Activated T-helper 17 cell treated with anti-CD3 and anti-CD28 coated beads, Interleukin-2, amount 50 U/mL, for 72 hours (primary cell): ENCODE results near the gene SLC1A5. TPM values are rescaled to one million over a fixed set of nuclear protein-coding genes. Genes with fewer than 3 reads are reported as not detected.

Experiments used
- ATAC-seq: fragments of 150-1000 bp; cut with Tn5 transposase; replicated peaks from 2 replicates; pipeline ENCODE4 v1.10.0; 2021; ENCODE audit warnings: mild to moderate bottlenecking, moderate library complexity
- H3K27ac Mint-ChIP-seq: one replicate; pipeline ENCODE4 v1.8.0; 2022; ENCODE audit warnings: mixed read lengths
- H3K27me3 Mint-ChIP-seq: one replicate; pipeline ENCODE4 v1.8.0; 2022; ENCODE audit warnings: mixed read lengths
- H3K36me3 Mint-ChIP-seq: one replicate; pipeline ENCODE4 v1.8.0; 2022; ENCODE audit warnings: low read depth, mild to moderate bottlenecking, mixed read lengths
- H3K4me1 Mint-ChIP-seq: one replicate; pipeline ENCODE4 v1.8.0; 2022; ENCODE audit warnings: mixed read lengths
- H3K4me3 Mint-ChIP-seq: one replicate; pipeline ENCODE4 v1.8.0; 2022; ENCODE audit warnings: mild to moderate bottlenecking, mixed read lengths
- H3K9me3 Mint-ChIP-seq: one replicate; pipeline ENCODE4 v1.8.0; 2022; ENCODE audit warnings: mixed read lengths
- total RNA-seq, 2 donors: library from RNA; stranded (reverse); gene quantifications; one replicate each; pipeline ENCODE4 v1.2.3, GENCODE V29; 2022

Gene SLC1A5
- total RNA-seq, 2 donors from 2014 or later = 119 to 221 TPM

GRCh38 chr19:46748325-46749109, 39.9 kb downstream of the SLC1A5 start:
- Mint-ChIP-seq H3K27ac (peak overlapping the region; percentile 90), H3K27me3 (no peaks in the 10 kb centered on the region), H3K4me1 (peaks cover 19% of the 10 kb centered on the region), H3K4me3 (peak overlapping the region; percentile 79), H3K9me3 (no peaks in the 10 kb centered on the region), H3K36me3 (peaks cover 12% of the 10 kb centered on the region)
- ATAC-seq = peak; percentile 25

DNA sequence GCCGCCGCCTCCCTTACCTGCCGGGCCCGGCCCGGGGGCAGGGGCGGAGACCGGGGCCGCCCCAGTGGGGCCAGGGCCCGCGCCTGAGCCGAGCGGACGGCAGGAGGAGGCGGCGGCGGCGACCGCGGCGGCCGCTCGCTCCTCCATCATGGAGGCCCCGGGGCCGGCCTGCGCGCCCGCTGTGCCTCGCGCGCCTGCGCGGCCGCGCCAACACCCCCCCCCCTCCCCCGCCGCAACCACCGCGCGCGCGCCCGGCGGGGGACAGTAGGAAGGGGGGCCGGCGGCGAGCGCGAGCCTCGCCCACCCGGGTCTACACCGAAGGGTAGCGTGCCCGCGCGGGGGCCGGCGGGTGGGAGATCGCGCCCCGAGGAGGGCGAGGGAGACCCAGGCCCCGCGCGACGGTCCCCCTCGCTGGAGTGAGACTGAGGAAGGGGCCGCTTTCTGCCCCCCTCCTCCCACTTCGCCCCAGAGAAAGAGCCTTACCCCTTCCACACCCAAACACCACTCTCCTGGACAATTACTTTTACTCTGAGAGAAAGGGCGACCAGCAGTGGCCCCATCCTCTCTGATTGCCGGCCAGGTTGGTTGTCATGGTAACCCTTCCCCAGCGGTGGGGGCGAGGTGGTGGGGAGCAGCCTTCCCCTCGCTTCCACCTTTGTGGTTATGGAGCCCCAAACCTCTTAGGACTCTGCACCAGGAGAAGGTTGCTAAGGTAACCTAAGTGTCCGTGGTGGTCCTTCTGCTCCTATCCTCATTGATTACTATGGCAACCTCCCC, 41.9 kb downstream of the SLC1A5 start, which contains the start of gene STRN4:
Gene STRN4 (minus strand): TSS at position 170 of the 777 bp plus-strand sequence. CDS start 20 bp downstream, at position 150.
- peaks cover 28% of the 10 kb centered on the region for H3K36me3 Mint-ChIP-seq
- peaks cover 31% of the 10 kb centered on the region for H3K4me1 Mint-ChIP-seq
- no peaks in the 10 kb centered on the region for H3K27me3 Mint-ChIP-seq
- H3K9me3 Mint-ChIP-seq = no peaks in the 10 kb centered on the region
- peak; percentile 75 for ATAC-seq
- peak within 1 kb of the TSS; percentile 94 for H3K27ac Mint-ChIP-seq
- peak within 1 kb of the TSS; percentile 94 for H3K4me3 Mint-ChIP-seq

DNA sequence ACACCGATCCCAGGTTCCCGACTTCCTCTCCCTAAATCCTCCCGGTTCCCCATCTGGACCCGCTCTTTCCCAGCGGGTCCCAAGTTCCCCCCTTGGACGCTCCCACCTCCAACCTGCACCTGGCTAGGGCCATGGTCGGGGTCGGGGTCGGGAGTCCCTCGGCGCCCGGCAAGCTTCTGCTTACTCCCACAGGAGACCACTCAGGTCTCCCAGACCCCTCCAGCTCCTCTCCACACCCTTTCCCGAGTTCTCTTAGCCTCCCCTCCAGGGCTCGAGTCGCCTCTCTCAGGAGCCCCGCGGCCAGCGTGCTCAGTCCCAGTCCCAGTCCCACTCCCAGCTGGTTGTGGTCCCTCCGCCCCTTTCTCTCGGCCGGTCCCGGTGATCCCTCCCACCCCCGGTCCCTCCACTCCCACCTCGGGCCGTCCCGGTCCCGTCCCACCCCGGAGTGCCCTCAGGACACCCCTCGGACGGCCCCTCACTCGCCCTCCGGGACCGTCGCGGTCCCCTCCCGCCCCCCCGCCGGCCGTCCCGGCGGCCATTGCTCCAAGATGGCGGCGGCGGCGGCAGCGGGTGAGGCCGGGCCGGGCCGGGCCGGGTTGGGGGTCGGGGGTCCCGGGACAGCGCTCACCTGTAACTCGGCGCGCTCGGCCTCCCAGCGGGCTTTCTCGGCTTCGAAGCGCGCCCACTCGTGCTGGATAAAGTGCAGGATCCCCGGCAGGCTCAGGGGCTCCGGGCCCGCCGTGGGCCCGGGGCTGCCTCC, 42.7 kb downstream of the SLC1A5 start, which contains the start of gene FKRP:
Gene FKRP (plus strand): TSS at position 537 of the 760 bp plus-strand sequence. CDS start 9,394 bp downstream, outside the sequence.
- peak; percentile 69 for ATAC-seq
- Mint-ChIP-seq H3K27ac (peak within 1 kb of the TSS; percentile 94), H3K27me3 (no peaks in the 10 kb centered on the region), H3K4me1 (peaks cover 32% of the 10 kb centered on the region), H3K36me3 (peaks cover 32% of the 10 kb centered on the region), H3K9me3 (no peaks in the 10 kb centered on the region), H3K4me3 (peak within 1 kb of the TSS; percentile 94)

DNA sequence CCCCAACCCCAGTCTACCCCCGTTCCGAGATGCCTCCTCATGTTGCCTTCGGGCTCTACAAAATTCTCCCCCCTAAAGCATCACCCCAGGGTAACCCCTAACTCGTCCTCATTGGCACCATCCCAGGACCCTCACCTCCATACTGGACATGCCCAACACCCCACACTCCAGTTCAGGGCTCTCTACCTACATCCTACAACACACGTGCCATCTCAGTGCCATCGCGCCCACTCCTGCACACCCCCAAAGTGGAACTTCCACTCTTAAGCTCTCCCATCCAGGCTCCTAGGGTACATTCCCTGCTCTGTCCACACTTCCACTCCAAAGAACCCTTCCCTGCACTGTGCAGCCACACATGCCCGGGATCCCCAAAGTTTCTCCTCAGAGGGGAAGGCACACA, 43.4 kb downstream of the SLC1A5 start:
- Mint-ChIP-seq H3K27me3 (no peaks in the 10 kb centered on the region), H3K9me3 (no peaks in the 10 kb centered on the region), H3K4me3 (peak overlapping the region; percentile 94), H3K27ac (peak overlapping the region; percentile 94), H3K4me1 (peaks cover 39% of the 10 kb centered on the region), H3K36me3 (peaks cover 39% of the 10 kb centered on the region)
- no peak for ATAC-seq

DNA sequence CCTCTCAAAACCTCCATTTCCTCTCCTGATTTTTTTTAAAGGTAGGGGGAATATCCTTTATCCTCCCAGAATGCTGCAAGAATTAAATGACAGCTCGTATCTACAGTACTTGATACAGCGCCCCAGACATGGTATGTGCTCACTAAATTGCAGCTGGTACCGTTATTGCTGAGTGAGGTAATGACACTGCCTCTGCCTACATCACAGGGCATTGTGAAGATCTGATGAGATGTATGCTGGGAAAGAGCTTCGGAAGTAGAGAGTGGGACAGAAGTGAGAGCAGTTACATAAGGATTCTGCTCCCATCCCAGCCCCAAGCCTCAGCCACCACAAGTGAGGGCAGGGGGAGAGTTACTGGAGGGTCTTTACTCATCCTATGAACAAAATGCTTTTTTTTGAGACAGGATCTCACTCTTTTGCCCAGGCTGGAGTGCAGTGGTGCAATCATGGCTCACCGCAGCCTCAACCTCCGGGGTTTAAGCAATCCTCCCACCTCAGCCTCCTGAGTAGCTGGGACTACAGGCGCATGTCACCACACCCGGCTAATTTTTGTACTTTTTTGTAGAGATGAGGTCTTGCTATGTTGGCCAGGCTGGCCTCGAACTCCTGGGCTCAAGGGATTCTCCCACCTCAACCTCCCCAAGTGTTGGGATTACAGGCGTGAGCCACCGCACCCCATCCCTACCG, 44.2 kb downstream of the SLC1A5 start:
- H3K27ac Mint-ChIP-seq = peak overlapping the region; percentile 94

DNA sequence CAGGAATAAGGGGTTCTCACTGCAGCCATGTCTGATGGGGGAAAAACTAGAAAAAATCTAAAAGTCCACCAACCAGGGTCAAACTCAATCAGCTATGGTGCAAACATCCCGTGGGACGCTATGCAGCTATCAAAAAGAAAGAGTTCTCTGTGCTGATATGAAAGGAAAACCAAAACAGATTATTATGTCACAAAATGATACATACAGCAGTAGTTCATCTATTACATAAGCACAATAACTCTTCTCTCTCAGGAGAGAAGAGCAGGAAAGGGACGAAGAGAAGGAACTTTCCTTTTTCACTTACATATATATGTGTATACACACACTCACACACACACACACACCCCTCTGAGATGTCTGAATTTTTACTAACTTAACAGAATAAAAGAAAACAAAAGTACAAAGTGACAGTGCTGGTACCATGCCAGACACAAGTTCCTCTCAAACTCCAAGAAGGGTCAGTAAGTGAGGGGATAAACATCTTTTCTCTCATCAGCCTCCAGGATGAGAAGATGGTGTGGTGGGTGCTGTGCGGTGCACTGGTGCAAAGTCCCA, 45.4 kb downstream of the SLC1A5 start:
- Mint-ChIP-seq H3K36me3 (peaks cover 57% of the 10 kb centered on the region), H3K4me3 (peak overlapping the region; percentile 8), H3K4me1 (peaks cover 40% of the 10 kb centered on the region), H3K9me3 (no peaks in the 10 kb centered on the region), H3K27ac (no peak overlapping the region), H3K27me3 (no peaks in the 10 kb centered on the region)
- no peak for ATAC-seq

More for the DNA sequence above, 44.2 kb downstream of the SLC1A5 start:
- ATAC-seq = no peak
- Mint-ChIP-seq H3K36me3 (peaks cover 47% of the 10 kb centered on the region), H3K4me1 (peaks cover 40% of the 10 kb centered on the region), H3K27me3 (no peaks in the 10 kb centered on the region), H3K4me3 (peak overlapping the region; percentile 94), H3K9me3 (no peaks in the 10 kb centered on the region)

DNA sequence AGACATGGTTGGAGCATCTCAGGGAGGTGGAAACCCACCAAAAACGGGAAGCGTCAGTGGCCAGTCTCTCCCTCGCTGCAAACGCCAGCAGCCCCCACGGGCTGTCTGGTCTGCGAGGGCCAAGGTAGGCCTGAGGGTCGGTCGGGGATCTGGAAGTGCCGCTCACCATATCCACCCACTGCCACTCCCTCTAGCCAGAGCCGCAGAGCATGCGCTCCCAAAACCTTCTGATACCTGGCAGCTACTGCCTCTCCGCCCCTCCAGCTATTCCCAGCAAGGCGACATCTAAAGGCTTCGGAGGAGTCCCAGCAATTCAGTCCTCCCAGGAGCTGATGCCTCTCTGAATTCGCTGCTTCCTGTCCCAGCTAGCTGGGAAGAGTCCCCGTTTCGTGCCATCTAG, 46.9 kb downstream of the SLC1A5 start:
- no peak overlapping the region for H3K4me3 Mint-ChIP-seq
- H3K27ac Mint-ChIP-seq = peak overlapping the region; percentile 51
- no peaks in the 10 kb centered on the region for H3K9me3 Mint-ChIP-seq
- no peak for ATAC-seq
- H3K27me3 Mint-ChIP-seq = no peaks in the 10 kb centered on the region
- peaks cover 73% of the 10 kb centered on the region for H3K36me3 Mint-ChIP-seq
- H3K4me1 Mint-ChIP-seq = peaks cover 36% of the 10 kb centered on the region

- Mint-ChIP-seq H3K36me3 (peaks cover 77% of the 10 kb centered on the region), H3K27ac (peak overlapping the region; percentile 64), H3K27me3 (no peaks in the 10 kb centered on the region), H3K4me3 (no peak overlapping the region), H3K9me3 (no peaks in the 10 kb centered on the region), H3K4me1 (peaks cover 27% of the 10 kb centered on the region)
- no peak for ATAC-seq
Observed at GRCh38 chr19:46739290-46739771, 49.1 kb downstream of the SLC1A5 start.

DNA sequence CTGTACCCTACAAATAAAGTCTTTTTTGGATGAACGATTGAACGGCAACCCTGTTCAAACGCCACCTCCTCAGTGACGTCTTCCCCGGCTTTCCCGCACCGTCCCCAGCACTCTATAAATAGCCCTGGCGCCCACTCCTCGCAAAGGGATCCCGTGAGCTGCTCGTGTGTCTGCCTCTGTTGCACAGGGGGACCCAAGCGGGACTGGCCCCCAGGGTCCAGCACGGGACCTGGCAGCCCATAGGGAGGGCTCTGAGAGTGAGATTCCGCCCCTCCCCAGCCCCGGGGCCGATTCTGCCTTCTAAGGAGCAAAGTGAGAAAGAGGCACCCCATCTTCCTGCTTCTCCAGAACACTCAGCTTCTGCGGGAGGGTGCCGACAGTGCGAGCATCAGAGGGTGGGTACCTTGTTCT, 50.6 kb downstream of the SLC1A5 start:
- Mint-ChIP-seq H3K27me3 (no peaks in the 10 kb centered on the region), H3K4me3 (no peak overlapping the region), H3K36me3 (peaks cover 88% of the 10 kb centered on the region), H3K27ac (no peak overlapping the region), H3K4me1 (peaks cover 19% of the 10 kb centered on the region), H3K9me3 (no peaks in the 10 kb centered on the region)
- ATAC-seq = no peak

GRCh38 chr19:46737298-46737654, 51.1 kb downstream of the SLC1A5 start:
- Mint-ChIP-seq H3K4me3 (no peak overlapping the region), H3K4me1 (peaks cover 17% of the 10 kb centered on the region), H3K27ac (no peak overlapping the region), H3K27me3 (no peaks in the 10 kb centered on the region), H3K9me3 (no peaks in the 10 kb centered on the region), H3K36me3 (peaks cover 88% of the 10 kb centered on the region)
- no peak for ATAC-seq

DNA sequence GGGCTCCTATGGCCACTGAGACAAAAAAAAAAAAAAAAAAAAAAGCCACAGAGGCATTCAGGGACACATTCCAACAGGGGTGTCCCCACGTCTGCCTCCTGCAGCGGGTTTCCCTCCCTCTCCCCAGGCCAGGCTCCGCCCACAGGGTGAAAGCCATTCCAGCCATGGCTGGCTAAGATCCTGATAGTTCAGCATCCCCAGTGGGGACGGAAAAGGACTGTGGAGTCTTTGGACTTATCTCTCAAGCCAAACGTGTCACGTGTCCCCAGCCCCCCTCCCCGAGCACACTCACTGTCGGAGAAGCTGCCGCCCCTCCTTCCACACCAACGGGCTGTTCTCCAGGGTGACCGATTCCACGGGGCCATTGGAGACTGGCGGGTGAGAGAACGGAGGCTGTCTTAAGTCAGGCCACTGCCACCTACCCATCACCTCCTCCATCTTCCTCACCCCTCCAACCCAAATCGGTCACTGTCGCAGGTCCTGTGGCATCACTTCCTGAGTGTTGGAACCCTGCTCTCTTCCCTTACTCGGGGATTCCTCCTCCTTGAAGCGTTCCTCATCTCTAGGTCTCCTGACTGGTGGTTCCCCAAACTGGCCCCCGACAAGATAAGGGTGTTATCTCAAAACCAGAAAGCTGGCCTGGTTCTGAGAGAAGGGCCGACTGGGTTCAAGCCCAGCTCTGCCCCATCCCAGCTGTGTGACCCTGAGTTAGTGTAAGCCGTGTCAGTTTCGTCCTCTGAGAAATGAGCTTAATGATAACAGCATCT, 51.7 kb downstream of the SLC1A5 start:
- Mint-ChIP-seq H3K4me3 (no peak overlapping the region), H3K27me3 (no peaks in the 10 kb centered on the region), H3K36me3 (peaks cover 88% of the 10 kb centered on the region), H3K4me1 (peaks cover 17% of the 10 kb centered on the region), H3K9me3 (no peaks in the 10 kb centered on the region), H3K27ac (no peak overlapping the region)
- no peak for ATAC-seq

- H3K27ac Mint-ChIP-seq = no peak overlapping the region
- peaks cover 21% of the 10 kb centered on the region for H3K4me1 Mint-ChIP-seq
- no peak overlapping the region for H3K4me3 Mint-ChIP-seq
- no peaks in the 10 kb centered on the region for H3K9me3 Mint-ChIP-seq
- no peaks in the 10 kb centered on the region for H3K27me3 Mint-ChIP-seq
- peaks cover 94% of the 10 kb centered on the region for H3K36me3 Mint-ChIP-seq
- ATAC-seq = no peak
Observed at GRCh38 chr19:46733690-46734292, 54.6 kb downstream of the SLC1A5 start.
